ENCODE results near the gene VRK1.

VRK1 gene

DNA sequence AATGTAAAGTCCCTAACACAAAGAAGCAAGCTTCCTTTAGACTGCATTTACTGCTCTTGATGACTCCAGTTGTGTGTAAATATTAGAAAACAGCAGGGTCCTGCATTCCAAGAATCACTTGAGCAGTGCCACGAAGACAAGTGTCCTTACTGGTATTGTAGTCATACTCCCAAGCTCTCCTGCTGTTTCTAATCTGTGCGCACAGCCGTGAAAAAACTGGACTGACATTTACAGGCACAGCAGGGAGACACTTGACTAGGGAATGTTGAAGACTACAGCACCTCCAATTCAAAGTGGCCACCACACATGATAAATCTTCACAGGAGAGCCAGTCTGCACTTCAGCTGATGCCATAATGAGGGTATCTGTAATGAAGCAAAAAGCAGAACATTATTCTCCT lies 91.4 kb downstream of the VRK1 start:
- DNase-seq = no peak

DNA sequence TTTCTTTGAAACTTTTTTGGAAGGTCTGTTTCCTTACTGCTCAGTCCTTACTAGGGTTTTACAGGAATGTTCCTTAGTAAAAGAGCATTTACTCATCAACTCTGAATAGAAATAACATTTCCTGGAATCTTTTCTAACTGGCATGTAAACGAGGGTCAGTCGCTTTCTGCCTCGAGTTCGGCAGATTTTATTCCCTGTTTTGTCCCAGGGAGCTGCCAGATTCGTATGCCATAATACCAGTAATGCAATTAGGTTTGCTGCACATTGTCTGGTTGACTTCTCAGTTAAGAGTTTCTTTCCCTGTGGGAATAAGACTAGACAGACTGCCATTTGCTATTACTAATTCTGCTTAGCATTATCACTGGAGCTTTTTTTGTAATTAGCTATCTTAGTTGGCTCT lies 91.9 kb downstream of the VRK1 start:
- no peak for DNase-seq

DNA sequence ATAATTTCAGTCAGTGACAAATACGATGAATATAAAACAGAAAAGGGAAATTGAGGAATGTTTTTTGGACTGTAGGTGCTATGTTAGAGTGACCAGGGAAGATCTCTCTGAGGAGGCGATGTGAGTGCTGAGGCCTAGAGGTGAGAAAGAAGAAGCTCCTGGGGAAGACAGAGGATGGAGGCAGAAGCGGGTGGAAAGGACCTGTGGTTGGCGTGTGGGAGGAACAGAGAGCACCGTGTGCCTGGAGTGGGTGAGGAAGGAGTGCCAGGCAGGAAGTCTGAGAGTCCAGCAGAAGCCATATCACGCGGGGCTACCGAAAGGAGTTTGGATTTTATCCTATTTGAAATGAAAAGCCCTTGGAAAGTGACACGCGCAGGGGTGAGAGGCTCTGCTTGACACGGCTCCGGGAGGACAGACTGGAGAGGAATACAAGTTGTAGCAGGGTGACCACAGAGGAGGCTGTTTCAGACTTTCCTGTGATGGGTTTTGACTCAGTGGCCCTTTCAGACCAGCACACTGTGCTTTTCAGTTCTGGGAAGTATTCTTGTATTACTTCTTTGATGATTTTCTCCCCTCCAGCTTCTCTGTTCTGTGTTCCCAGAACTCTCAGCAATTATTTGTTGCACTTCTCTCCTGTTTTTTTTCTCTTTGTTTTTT lies 96.9 kb downstream of the VRK1 start:
- DNase-seq = no peak

DNA sequence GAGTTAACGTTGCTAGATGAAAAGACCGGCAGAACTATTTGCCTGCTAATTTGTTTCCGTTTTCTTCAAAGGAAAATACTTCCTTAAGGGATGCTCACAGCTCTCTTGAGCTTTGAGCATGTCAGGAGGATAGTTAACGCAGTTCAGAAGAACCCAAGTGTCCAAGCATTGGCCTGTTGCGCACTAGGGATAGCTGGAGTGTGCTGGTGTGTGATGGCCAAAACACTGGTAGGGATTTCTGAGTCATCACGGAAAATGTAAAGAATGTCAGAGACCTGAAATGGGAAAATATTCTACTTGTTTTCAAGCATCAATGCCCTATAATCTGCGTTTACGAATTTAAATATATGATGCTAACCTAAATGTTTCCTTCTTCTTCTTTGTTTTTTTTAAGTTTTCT lies 97.8 kb downstream of the VRK1 start:
- no peak for DNase-seq

DNA sequence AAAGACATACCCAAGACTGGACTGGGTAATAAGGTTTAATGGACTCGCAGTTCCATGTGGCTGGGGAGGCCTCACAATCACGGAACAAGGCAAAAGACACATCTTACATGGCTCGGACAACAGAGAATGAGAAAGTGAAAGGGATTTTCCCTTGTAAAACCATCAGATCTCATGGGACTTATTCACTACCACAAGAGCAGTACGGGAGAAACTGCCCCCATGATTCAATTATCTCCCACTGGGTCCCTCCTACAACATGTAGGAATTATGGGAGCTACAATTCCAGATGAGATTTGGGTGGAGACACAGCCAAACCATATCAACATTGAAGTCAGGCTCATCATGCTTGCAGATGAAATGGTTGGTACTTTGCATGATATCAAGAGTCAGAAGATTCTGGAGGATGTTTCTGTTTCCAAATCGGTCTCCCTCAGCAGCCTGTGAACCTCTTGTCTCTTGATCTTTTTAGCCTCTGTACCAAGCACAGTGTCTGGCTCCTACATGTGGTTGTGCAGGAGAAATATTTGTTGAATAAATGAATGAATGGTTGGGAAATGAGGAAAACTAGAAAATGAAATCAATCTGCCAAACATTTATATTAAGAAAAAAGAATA lies 98.6 kb downstream of the VRK1 start:
- no peak for DNase-seq

DNA sequence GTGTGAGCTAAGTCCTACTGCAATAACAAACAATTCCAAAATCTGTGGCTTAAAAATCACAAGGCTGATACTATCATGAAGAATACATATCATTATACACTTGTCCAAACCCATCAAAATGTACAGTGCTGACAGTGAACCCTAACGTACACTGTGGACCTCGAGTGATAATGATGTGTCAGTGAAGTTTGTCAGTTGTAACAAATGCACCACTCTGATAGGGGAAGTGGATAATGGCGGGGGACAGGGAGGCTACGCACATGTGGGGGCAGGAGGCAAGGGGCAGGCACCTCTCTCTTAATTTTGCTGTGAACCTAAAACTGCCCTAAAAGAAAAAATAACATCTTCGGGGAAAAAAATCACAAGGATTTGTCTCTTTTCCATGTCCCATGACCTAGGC lies 100.0 kb downstream of the VRK1 start:
- DNase-seq = no peak

DNA sequence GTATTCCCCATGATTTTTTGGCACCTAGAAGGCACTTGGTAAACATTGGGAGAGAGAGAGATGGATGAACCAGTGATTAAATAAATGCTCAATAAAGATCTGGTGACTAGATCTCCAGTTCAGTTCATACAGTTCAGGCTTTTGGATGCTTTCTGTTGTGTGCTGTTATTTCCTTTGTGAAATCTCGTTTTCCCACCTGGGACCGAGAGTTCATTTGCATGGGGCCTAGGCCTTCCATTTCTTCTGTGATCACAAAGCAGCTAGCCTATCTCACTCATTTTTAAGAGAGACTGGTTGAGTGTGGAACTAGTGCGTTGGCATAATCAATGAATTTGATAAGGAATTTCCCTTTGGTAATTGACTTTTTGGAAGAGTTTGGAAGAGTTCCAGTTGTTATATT lies 104.0 kb downstream of the VRK1 start:
- DNase-seq = no peak

DNA sequence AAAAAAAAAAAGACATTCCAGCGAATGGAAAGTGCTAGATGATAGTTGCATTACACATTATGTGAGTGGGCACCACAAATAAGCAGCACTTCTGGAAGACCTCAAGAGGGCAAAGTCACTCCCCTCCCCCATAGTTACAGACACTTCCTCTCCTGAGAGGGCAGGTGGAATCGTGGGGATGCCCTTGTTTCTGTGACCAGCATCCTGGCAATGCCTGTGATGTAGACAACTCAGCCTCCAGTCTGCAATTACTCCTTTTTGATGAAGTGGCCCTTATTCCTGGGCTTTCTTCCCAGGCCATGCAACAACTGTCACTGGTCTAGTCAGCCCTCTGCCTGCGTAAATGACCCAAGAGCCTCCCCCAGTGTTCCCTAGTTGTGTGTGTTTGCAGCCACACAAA lies 104.8 kb downstream of the VRK1 start:
- DNase-seq = no peak

DNA sequence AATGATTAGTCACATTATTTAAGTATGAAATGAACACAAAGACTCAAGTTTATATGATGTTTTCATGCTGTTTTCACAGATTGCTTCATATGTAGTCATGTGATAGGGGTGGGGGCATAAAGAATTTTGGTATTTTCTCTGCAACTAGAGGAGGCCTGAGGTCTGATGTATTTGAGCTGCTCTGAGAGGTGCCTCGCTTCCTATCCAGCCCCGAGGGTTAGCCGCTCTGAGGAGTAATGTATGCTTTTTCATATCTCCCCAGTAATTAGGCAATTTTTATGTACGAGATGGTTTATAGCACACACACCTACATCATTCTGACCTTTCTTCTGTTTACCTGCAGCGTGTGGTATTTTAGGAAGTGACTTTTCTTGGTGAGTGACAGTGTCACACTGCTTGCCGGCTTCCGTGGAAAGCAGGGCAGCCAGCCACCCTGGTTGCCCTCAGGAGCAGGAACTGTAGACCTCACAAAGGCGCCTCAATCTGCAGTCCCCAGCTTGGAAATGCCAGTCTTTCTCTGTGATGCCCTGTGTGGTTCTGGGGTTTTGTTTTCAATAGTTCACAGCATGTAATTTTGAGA lies 106.4 kb downstream of the VRK1 start:
- DNase-seq = no peak

DNA sequence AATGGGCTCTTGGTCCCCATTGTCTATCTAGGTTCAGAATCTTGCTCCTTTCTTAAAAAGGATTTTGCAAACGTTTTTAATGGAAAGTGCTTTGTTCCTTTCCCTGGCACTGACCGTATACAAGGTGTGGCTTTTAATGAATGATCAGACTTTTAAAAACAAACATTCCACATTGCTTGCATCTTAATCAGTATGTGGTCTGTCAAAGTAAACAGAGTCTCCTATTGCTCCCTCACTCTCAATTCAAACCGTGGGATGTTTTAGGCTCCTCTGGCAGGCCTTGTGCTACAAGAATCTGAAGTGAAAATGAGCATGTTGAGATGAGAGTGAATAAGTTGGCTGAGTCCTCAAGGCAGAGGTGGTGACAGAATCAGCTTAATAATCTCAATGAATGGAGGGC lies 107.0 kb downstream of the VRK1 start:
- DNase-seq = no peak

DNA sequence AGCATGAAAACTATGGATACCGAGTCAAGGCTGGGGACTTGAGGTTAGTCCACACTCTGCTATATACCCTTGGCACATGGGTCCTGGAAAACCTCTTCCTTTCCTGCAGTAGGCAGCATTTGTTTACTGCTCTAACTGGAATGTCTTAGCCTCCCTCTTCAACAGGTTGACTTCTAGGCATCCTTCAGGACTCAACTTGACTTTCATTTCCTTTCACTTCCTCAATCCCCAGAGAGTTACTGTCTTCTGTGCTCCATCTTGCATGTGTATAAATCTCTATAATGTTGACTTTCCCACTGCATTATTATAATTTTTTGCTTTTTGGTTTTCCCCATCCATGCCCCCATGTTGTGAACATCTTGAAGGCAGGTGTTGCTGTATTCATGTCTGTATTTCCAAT lies 107.9 kb downstream of the VRK1 start:
- no peak for DNase-seq

DNA sequence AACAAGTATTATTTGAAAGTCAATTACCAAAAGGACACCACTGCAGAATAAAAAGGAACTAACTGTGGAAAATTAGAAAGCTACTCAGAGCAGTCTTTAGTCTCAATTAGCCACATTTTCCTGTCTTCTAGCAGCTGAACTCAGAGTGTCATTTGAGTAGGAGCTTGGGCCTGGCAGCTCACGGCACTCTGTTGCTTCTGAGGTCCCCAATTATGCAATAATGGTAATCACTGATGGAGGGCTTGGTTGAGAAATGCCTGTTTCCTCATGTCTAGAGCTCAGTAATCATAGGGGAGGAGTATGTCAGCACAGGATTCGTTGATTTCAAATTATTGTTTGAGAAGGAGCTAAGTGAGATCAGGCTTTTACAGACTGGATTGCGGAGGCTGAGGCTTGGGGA lies 108.6 kb downstream of the VRK1 start:
- DNase-seq = no peak

DNA sequence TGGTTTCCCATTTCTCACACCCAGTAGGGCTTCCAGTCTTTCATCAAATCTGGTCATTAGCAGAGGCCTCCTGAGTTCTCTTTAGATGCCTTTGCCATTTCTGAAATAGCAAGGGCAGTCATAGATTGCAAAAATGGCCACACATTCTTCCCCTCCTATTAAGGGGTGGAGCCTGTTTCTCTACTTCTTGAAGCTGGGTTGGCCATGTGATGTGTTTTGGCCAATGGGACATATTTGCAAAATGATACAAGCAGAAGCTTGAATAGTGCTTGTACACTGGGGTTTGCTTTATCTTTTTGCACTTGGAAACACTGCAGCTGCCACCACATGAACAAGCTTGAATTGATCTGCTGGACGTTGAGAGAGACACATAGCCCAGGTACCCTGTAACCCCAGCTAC lies 109.3 kb downstream of the VRK1 start:
- DNase-seq = no peak

DNA sequence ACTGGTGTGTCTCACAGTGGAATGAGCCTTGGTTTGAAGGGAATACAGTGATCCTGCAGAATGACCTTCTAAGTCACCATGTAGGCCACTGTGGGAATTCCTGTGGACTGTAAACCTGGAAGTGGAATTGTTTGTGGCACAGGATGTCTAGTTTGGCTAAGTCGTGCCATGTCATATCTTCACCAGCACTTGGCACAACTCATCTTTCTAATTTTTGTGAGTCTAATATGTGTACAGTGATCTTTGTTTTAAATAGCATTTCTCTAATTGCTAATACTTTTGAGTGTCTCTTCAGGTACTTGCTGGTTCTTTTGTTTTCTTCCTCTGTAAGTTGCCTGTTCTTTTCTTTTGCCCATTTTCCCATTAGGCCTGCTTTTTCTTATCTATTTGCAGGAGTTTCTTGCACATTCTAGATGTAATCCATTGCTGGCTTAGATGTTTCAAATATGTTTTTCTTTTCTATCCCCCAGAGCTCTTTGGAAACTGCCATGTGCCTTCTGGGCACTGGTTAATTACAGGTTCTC lies 112.7 kb downstream of the VRK1 start:
- DNase-seq = no peak

DNA sequence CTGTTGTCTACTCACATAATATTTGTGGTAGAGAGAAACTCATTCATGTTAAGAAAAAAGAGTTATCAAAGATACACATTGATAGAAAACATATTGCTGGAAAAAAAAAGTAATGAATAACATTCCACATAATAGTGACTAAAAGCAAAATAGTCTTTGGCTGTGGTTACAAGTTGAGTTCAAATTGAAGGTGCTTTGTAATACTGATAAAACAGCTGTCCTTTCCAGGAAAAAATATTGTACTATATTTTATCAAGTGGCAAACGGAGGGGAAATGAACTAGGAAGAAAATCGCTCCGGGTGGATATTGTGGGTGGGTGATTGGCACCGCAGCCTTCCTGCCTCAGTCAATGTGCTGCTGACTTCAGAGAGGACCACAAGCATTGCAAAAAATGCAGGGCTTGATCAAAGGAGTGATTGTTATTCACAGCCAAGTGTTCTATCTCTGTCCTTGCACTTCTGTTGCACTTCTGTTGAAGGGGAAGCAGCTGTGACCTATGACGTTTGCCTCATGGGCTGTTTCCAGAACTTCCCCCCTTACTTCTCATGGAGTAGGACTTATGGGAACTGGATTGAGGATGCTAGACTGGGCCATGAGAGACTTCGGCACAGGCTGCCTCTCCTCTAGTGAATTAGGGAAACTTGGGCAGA lies 114.4 kb downstream of the VRK1 start:
- no peak for DNase-seq

DNA sequence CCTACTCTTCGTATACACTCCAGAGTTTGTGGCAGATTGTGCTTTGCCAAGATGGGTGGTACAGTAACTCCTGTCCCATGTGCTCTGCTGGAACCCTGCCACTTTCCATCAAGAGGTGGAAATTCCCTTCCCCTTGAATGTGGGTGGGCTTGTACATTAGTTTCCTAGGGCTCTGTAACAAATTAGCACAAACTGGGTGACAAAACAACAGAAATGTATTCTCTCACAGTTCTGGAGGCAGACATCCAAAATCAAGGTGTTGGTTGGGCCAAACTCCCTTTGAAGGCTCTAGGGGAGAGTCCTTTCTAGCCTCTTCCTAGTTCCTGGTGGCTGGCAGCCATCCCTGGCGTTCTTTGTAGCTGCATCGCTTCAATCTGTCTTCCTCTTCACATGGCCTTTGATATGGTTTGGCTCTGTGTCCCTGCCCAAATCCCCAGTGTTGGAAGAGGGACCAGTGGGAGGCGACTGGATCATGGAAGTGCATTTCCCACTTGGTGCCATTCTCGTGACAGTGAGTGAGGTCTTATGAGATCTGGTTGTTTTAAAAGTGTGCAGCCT lies 117.5 kb downstream of the VRK1 start:
- no peak for DNase-seq

DNA sequence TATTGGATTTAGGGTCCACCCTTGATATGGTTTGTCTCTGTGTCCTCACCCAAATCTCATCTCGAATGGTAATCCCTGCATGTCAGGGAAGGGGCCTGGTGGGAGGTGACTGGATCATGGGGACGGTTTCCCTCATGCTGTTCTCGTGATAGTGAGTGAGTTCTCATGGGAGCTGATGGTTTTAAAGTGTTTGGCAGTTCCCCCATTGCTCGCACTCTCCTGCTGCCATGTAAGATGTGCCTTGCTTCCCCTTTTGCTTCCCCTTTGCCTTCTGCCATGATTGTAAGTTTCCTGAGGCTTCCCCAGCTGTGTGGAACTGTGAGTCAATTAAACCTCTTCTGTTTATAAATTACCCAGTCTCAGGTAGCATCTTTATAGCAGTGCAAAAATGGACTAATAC lies 118.3 kb downstream of the VRK1 start:
- no peak for DNase-seq

DNA sequence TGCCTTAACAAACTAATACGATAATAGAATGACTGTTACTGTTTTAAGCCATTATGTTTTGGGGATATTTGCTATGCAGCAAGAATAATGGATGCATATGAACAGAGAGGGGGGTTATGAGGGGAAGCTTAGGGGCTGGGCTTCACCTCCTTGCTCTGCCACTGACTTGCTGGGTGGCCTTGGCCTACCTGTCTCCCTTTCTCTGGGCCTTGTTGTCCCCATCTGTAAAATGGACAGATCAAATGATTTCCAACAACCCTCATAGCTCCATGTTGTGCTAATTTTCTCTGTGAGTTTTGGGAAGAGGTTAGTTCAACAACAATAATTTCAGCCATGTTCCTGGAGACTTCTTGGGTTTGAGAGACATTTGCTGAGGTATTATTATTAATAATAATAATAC lies 119.6 kb downstream of the VRK1 start:
- DNase-seq = no peak

DNA sequence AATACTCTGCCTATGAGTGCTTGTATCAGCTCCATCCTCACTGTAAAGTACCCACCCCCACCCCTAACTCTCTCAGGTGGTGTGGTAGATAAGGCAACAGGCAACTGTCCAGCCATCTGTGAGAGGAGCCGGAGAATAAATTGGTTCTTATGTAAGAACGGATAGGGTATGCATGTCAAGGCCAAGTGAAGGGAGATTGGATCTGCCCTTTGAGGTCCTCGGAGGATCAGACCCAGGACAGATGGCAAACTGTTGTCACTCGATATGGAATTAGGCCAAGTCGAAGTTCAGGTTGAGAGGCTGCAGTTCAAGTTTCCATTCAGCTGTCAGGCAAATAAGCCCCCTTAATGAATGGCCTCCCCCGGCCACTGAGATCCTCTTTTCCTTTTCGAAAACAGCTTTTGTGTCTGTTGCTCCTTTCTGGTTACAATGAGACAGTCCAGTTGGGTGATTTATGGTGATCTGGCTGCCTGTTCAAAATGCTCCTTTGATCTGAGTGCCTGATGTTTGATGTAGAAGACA lies 120.3 kb downstream of the VRK1 start:
- DNase-seq = no peak

DNA sequence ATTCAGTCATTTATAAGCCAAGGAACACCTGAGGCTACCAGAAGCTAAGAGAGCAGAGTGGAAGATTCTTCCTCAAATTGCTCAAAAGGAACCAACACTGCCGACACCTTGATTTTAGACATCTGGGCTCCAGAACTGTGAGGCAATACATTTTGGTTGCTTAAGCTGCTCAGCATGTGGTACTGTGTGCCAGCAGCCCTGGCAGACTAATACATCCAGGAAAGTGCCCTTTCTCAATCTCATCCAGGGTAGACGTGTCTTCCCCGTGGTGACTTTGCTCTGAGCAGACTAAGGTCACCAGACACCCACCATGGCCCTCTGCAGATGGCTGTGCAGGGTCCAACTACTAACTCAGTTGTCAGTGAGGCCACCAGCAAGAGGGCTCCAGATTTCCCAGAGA lies 122.8 kb downstream of the VRK1 start:
- no peak for DNase-seq

DNA sequence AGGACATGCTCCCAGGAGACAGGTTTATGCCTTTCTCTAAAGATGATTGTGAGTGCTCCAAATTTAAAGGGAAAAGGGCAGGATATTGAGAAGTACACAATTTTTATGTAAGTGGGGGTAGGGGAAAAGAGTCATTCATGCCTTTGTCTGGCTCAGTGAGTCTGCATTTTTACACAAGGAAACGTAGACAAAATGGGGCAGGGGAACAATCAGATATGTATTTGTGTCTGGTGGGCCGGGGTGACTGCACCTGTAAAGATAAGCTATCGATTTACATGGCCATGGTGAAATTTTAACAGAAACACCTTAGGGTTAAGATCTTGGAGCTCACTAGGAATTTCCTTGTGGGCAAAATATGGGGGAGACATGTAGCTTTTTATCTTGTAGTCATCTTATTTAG lies 123.6 kb downstream of the VRK1 start:
- no peak for DNase-seq

DNA sequence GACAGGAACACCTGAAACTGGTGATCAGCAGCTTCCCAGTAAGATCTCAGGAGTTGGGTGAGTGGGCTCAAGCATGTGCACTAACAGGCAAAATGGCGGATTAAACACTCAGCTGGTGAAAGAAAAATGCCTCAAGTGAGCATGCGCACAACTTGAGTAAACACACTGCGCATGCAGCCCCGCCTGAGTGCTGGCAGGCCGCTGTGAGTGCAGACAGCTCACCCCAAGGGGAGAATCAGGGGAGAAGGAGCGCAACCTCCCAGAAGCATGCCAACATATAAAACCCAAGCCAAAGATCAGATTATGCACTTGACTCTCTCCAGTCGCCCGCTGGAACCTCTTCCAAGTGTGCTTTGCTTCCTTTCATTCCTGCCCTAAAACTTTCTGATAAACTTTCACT lies 125.8 kb downstream of the VRK1 start:
- no peak for DNase-seq

DNA sequence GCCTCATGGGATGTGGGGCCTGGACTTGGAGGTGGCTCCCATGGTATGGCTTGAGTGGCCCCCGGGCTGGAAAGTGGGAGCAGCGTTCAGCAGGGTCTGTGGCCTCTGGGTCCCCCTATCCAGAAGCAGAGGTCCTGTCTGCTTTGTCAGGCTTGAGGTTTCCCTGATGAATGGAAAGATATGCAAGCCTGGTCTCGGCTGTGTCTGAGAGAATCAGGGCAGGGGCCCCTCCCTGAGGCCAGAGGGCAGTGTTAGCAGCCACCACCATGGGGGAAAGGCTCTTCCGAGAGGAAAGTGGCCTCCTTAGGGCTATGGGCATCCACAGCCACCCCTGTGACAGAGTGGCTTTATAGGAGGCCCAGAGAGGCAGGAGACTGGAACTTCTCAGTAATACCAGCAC lies 128.2 kb downstream of the VRK1 start:
- no peak for DNase-seq

DNA sequence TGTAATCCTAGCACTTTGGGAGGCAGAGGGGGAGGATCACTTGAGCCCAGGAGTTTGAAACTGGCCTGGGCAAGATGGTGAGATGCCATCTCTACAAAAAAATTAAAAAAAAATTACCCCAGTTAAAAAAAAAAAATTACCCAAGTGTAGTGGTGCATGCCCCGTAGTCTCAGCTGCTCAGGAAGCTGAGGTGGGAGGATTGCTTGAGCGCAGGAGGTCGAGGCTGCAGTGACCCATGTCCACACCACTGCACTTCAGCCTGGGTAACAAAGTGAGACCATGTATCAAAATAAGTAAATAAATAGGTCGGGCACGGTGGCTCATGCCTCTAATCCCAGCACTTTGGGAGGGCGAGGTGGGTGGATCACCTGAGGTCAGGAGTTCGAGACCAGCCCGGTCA lies 128.8 kb downstream of the VRK1 start:
- DNase-seq = no peak

Data from stimulated activated CD4-positive, alpha-beta T cell treated with anti-CD3 and anti-CD28 coated beads, Interleukin-4, amount 100 ng/mL, for 4 hours (primary cell).